GM23338 (cell line): ENCODE data around the gene STK33. TPM values are rescaled to one million over a fixed set of nuclear protein-coding genes. Genes with fewer than 3 reads are reported as not detected.

Source experiments
- ATAC-seq: fragments of 200-7000 bp; cut with Tn5 transposase; 3 replicates; pipeline ENCODE4 v1.9.1; 2020
- DNase-seq: peaks from one replicate; pipeline ENCODE4 v3.0.0-alpha.2; 2015; ENCODE audit warnings: low spot score
- H2AFZ ChIP-seq: fragments of 200-600 bp; sonication (generic); 2 replicates; pipeline ENCODE4 v1.8.0; 2016; ENCODE audit warnings: antibody characterized with exemption, mild to moderate bottlenecking, moderate library complexity
- H3F3A ChIP-seq: fragments of 200-600 bp; sonication (generic); replicated peaks from 2 replicates; pipeline ENCODE4 v1.8.0; 2017; ENCODE audit warnings: antibody characterized with exemption, mixed run types, low read depth
- H3K27ac ChIP-seq: fragments of 200-600 bp; sonication (generic); 2 replicates; pipeline ENCODE4 v1.6.1; 2016; ENCODE audit warnings: low read depth
- H3K27me3 ChIP-seq: fragments of 200-600 bp; sonication (generic); 2 replicates; pipeline ENCODE4 v1.8.0; 2016; ENCODE audit warnings: mild to moderate bottlenecking, mixed run types, moderate library complexity; ENCODE audit not compliant: insufficient read depth
- H3K36me3 ChIP-seq: fragments of 200-600 bp; sonication (generic); 2 replicates; pipeline ENCODE4 v1.8.0; 2016; ENCODE audit warnings: mild to moderate bottlenecking; ENCODE audit not compliant: insufficient read depth
- H3K4me1 ChIP-seq: fragments of 200-600 bp; sonication (generic); 2 replicates; pipeline ENCODE4 v1.8.0; 2016; ENCODE audit warnings: mild to moderate bottlenecking, moderate library complexity; ENCODE audit not compliant: insufficient read depth
- H3K4me2 ChIP-seq: fragments of 200-600 bp; sonication (generic); 2 replicates; pipeline ENCODE4 v1.7.1; 2017; ENCODE audit warnings: mixed run types
- H3K4me3 ChIP-seq: fragments of 200-600 bp; sonication (generic); 2 replicates; pipeline ENCODE4 v1.6.1; 2016; ENCODE audit warnings: mixed run types
- H3K79me2 ChIP-seq: fragments of 200-600 bp; sonication (generic); replicated peaks from 2 replicates; pipeline ENCODE4 v1.8.0; 2017; ENCODE audit warnings: mild to moderate bottlenecking; ENCODE audit not compliant: insufficient read depth
- H3K9me2 ChIP-seq: fragments of 200-600 bp; sonication (generic); 2 replicates; pipeline ENCODE4 v1.8.0; 2017; ENCODE audit not compliant: insufficient read depth
- H4K20me1 ChIP-seq: fragments of 200-600 bp; sonication (generic); replicated peaks from 2 replicates; pipeline ENCODE4 v1.8.0; 2017; ENCODE audit warnings: mild to moderate bottlenecking; ENCODE audit not compliant: insufficient read depth
- H3K27ac Mint-ChIP-seq: 2 replicates; pipeline ENCODE4 v1.8.0; 2020; ENCODE audit warnings: inconsistent platforms, mild to moderate bottlenecking, moderate library complexity, mixed read lengths
- H3K27me3 Mint-ChIP-seq: 3 replicates; pipeline ENCODE4 v1.8.0; 2022; ENCODE audit warnings: low read depth, mild to moderate bottlenecking, moderate library complexity, mixed read lengths, inconsistent platforms; ENCODE audit not compliant: insufficient read depth, poor library complexity
- H3K36me3 Mint-ChIP-seq: 3 replicates; pipeline ENCODE4 v1.8.0; 2021; ENCODE audit warnings: low read depth, mild to moderate bottlenecking, inconsistent platforms, moderate library complexity, mixed read lengths
- H3K4me1 Mint-ChIP-seq: 3 replicates; pipeline ENCODE4 v1.8.0; 2020; ENCODE audit warnings: mild to moderate bottlenecking, inconsistent platforms, mixed read lengths
- H3K4me3 Mint-ChIP-seq: 3 replicates; pipeline ENCODE4 v1.8.0; 2021; ENCODE audit warnings: moderate library complexity, mild to moderate bottlenecking, inconsistent platforms, mixed read lengths
- H3K9me3 Mint-ChIP-seq: 3 replicates; pipeline ENCODE4 v1.8.0; 2020; ENCODE audit warnings: moderate library complexity, mild to moderate bottlenecking, inconsistent platforms, mixed read lengths
- CREB1 ChIP-seq: fragments of 250-450 bp; sonication (Bioruptor Pico); IDR thresholded peaks from 2 replicates; pipeline ENCODE4 v1.5.0; 2020; ENCODE audit warnings: low read depth, mild to moderate bottlenecking, moderate library complexity
- CTCF ChIP-seq, 2 experiments: fragments of 200-600 bp in 1 of 2; sonication (generic) in 1 of 2; conservative IDR thresholded peaks; 2 replicates each; pipeline versions ENCODE4 v1.5.1 to v1.6.1; 2016 to 2017; ENCODE audit warnings: antibody characterized with exemption in 2 of 2, low read depth in 2 of 2, mild to moderate bottlenecking in 2 of 2, moderate library complexity in 1 of 2
- ETS1 ChIP-seq: IDR thresholded peaks from 2 replicates; pipeline ENCODE4 v1.6.1; 2016; ENCODE audit warnings: antibody characterized with exemption
- EZH2 ChIP-seq: fragments of 200-600 bp; sonication (generic); IDR thresholded peaks from one replicate; pipeline ENCODE4 v1.8.0; 2017; ENCODE audit warnings: antibody characterized with exemption, mild to moderate bottlenecking, low read depth; ENCODE audit not compliant: unreplicated experiment
- EZH2phosphoT487 ChIP-seq: fragments of 200-600 bp; sonication (generic); IDR thresholded peaks from one replicate; pipeline ENCODE4 v1.8.1; 2018; ENCODE audit warnings: antibody characterized with exemption; ENCODE audit not compliant: unreplicated experiment
- JUNB ChIP-seq: IDR thresholded peaks from one replicate; pipeline ENCODE4 v1.6.1; 2016; ENCODE audit warnings: antibody characterized with exemption; ENCODE audit not compliant: unreplicated experiment
- NANOG ChIP-seq: IDR thresholded peaks from 2 replicates; pipeline ENCODE4 v1.6.1; 2016; ENCODE audit warnings: antibody characterized with exemption, borderline replicate concordance
- POLR2AphosphoS5 ChIP-seq: IDR thresholded peaks from 2 replicates; pipeline ENCODE4 v1.6.1; 2016; ENCODE audit warnings: antibody characterized with exemption, low read depth
- REST ChIP-seq: IDR thresholded peaks from one replicate; pipeline ENCODE4 v1.6.1; 2018; ENCODE audit warnings: antibody characterized with exemption; ENCODE audit not compliant: unreplicated experiment
- STAT1 ChIP-seq: IDR thresholded peaks from one replicate; pipeline ENCODE4 v1.6.1; 2016; ENCODE audit warnings: antibody characterized with exemption; ENCODE audit not compliant: unreplicated experiment
- ZNF114 ChIP-seq: fragments of 250-450 bp; sonication (Bioruptor Pico); IDR thresholded peaks from 2 replicates; pipeline ENCODE4 v1.5.0; 2020; ENCODE audit warnings: mild to moderate bottlenecking, moderate library complexity
- ZNF331 ChIP-seq: fragments of 250-450 bp; sonication (Bioruptor Pico); IDR thresholded peaks from 2 replicates; pipeline ENCODE4 v1.5.0; 2020; ENCODE audit warnings: low read depth, mild to moderate bottlenecking, moderate library complexity
- ZNF462 ChIP-seq: fragments of 250-450 bp; sonication (Bioruptor Pico); IDR thresholded peaks from 2 replicates; pipeline ENCODE4 v1.5.0; 2020; ENCODE audit warnings: mild to moderate bottlenecking, moderate library complexity
- polyA plus RNA-seq: library from polyadenylated mRNA; unstranded; fragments of >200 nt; fragmentation: Nextera tagmentation; extraction: Ambion mirVana; gene quantifications from 2 replicates; pipeline ENCODE4 v1.2.1, GENCODE V29; 2016
- total RNA-seq: library from RNA; depleted of rRNA; stranded (reverse); fragments of >200 nt; shearing (Covaris generic); gene quantifications from 2 replicates; pipeline ENCODE4 v1.2.3, GENCODE V29; 2014

STK33 gene
- total and polyA plus RNA-seq, 2 experiments from 2014 or later, result 17.2 to 18.2 TPM

GRCh38 chr11:8361206-8361605 lies 232.8 kb downstream of the STK33 start:
- no peak for DNase-seq
- Histone ChIP-seq H2AFZ (no peak overlapping the region), H3F3A (no peaks in the 10 kb centered on the region), H3K9me2 (no peaks in the 10 kb centered on the region), H3K4me1 (no peaks in the 10 kb centered on the region), H3K27me3 (no peaks in the 10 kb centered on the region), H3K27ac (no peak overlapping the region), H3K36me3 (no peaks in the 10 kb centered on the region), H3K4me3 (no peak overlapping the region), H3K4me2 (no peak overlapping the region), H3K79me2 (no peaks in the 10 kb centered on the region), H4K20me1 (no peaks in the 10 kb centered on the region)
- no peak for TF ChIP-seq POLR2AphosphoS5
- no peak for TF ChIP-seq ZNF114
- TF ChIP-seq EZH2, result no peak
- TF ChIP-seq CTCF (conservative IDR thresholded peaks at IDR 0.05; ENCODE audit: low read depth in 2 of 2), result no peak
- no peak for TF ChIP-seq STAT1
- no peak for TF ChIP-seq ETS1
- TF ChIP-seq ZNF331 (CRISPR knock-in tag), result no peak
- TF ChIP-seq CREB1, result no peak
- no peak for TF ChIP-seq REST
- no peak for TF ChIP-seq ZNF462 (CRISPR knock-in tag)
- no peak for TF ChIP-seq JUNB
- TF ChIP-seq NANOG, result no peak
- no peak for TF ChIP-seq EZH2phosphoT487
- Mint-ChIP-seq H3K36me3 (no peaks in the 10 kb centered on the region), H3K9me3 (no peaks in the 10 kb centered on the region), H3K27ac (no peak overlapping the region), H3K27me3 (peaks cover 9% of the 10 kb centered on the region), H3K4me3 (no peak overlapping the region), H3K4me1 (peaks cover 8% of the 10 kb centered on the region; the same call in 2 of the 3 replicates)
- no peak for ATAC-seq
